Measurements from ENCODE around the gene ARMC7. TPM values are rescaled to one million over a fixed set of nuclear protein-coding genes. Genes with fewer than 3 reads are reported as not detected.
A peak's percentile ranks its signal among the peaks of the same experiment; 100 is the strongest.
"Not testable (repeated sequence)": the region's sequence is repeated elsewhere in the genome, so short reads cannot be mapped to it uniquely, and the experiment has no call there.

Gene ARMC7
- total RNA-seq, 1 donor from 2014 or later = 1.9 TPM

GRCh38 chr17:75131278-75132017 is 21.7 kb downstream of the ARMC7 start, which contains the start of gene NT5C:
NT5C (minus strand) TSS chr17:75131742; CDS start chr17:75131707, 35 bp downstream.
- Histone ChIP-seq H2AFZ (replicated peaks) (peak within 1 kb of the TSS; percentile 55), H3K27me3 (no peaks in the 10 kb centered on the region), H3K4me3 (peak within 1 kb of the TSS; percentile 84), H3K9ac (peak within 1 kb of the TSS; percentile 70), H4K20me1 (ENCODE audit: low read depth) (peaks cover 29% of the 10 kb centered on the region), H3K9me3 (ENCODE audit: low read depth) (no peaks in the 10 kb centered on the region), H3F3A (ENCODE audit: low read depth) (peaks cover 78% of the 10 kb centered on the region), H3K36me3 (no peaks in the 10 kb centered on the region), H3K79me2 (ENCODE audit: low read depth) (peaks cover 17% of the 10 kb centered on the region), H3K4me1 (peaks cover 7% of the 10 kb centered on the region), H3K27ac (peak within 1 kb of the TSS; percentile 70), H3K4me2 (peak within 1 kb of the TSS; percentile 81)
- Mint-ChIP-seq H3K4me1 (peaks cover 12% of the 10 kb centered on the region), H3K36me3 (peaks cover 16% of the 10 kb centered on the region), H3K9me3 (no peaks in the 10 kb centered on the region), H3K27me3 (ENCODE audit: insufficient read depth, low read depth) (no peaks in the 10 kb centered on the region), H3K27ac (peak within 1 kb of the TSS; percentile 82), H3K4me3 (peak within 1 kb of the TSS; percentile 94)
- DNase-seq (ENCODE audit: low spot score) = peak; percentile 93
- TF ChIP-seq EZH2phosphoT487 (IDR thresholded peaks at IDR 0.05) = no peak
- TF ChIP-seq EZH2 (IDR thresholded peaks at IDR 0.05) = no peak
- TF ChIP-seq, protein P1, sequence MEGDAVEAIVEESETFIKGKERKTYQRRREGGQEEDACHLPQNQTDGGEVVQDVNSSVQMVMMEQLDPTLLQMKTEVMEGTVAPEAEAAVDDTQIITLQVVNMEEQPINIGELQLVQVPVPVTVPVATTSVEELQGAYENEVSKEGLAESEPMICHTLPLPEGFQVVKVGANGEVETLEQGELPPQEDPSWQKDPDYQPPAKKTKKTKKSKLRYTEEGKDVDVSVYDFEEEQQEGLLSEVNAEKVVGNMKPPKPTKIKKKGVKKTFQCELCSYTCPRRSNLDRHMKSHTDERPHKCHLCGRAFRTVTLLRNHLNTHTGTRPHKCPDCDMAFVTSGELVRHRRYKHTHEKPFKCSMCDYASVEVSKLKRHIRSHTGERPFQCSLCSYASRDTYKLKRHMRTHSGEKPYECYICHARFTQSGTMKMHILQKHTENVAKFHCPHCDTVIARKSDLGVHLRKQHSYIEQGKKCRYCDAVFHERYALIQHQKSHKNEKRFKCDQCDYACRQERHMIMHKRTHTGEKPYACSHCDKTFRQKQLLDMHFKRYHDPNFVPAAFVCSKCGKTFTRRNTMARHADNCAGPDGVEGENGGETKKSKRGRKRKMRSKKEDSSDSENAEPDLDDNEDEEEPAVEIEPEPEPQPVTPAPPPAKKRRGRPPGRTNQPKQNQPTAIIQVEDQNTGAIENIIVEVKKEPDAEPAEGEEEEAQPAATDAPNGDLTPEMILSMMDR (IDR thresholded peaks at IDR 0.05) = peak; percentile 80

- peak overlapping the region; percentile 84 for H3K4me3 ChIP-seq
- not testable (repeated sequence) for H3K36me3 ChIP-seq; H3K27me3 Mint-ChIP-seq (ENCODE audit: insufficient read depth, low read depth); H3K4me1 ChIP-seq; H3K9me3 ChIP-seq (ENCODE audit: low read depth); H3K9ac ChIP-seq; H3K27me3 ChIP-seq; H3K9me3 Mint-ChIP-seq
- Mint-ChIP-seq H3K4me3 (peak overlapping the region; percentile 89), H3K36me3 (peaks cover 20% of the 10 kb centered on the region), H3K27ac (peak overlapping the region; percentile 82), H3K4me1 (peaks cover 12% of the 10 kb centered on the region)
- H2AFZ ChIP-seq (replicated peaks) = peak overlapping the region; percentile 55
- H3F3A ChIP-seq (ENCODE audit: low read depth) = peaks cover 86% of the 10 kb centered on the region
- peaks cover 35% of the 10 kb centered on the region for H4K20me1 ChIP-seq (ENCODE audit: low read depth)
- H3K27ac ChIP-seq = peak overlapping the region; percentile 70
- H3K79me2 ChIP-seq (ENCODE audit: low read depth) = peaks cover 17% of the 10 kb centered on the region
- H3K4me2 ChIP-seq = peak overlapping the region; percentile 81
- peak; percentile 58 for DNase-seq (ENCODE audit: low spot score)
Observed at GRCh38 chr17:75132018-75133000, 22.5 kb downstream of the ARMC7 start.

DNA sequence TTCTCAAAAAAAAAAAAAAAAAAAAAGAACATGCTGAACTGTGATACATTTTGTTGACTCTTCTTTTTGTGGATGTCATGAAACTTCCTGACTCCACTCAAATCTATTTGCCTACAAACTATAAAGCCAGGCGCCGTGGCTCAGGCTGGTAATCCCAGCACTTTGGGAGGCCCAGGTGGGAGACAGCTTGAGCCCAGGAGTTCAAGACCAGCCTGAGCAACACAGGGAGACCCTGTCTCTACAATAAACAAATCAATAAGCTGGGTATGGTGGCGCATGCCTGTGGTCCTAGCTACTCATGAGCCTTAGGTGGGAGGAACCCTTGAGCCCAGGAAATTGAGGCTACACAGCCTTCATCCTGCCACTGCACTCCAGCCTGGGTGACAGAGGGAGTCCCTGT is 23.2 kb downstream of the ARMC7 start:
- peaks cover 12% of the 10 kb centered on the region for H3K4me1 Mint-ChIP-seq
- no peak overlapping the region for H3K27ac Mint-ChIP-seq
- DNase-seq (ENCODE audit: low spot score) = no peak
- peaks cover 20% of the 10 kb centered on the region for H3K36me3 Mint-ChIP-seq
- Histone ChIP-seq H3K4me2 (no peak overlapping the region), H3K27me3 (no peaks in the 10 kb centered on the region), H3F3A (ENCODE audit: low read depth) (peaks cover 93% of the 10 kb centered on the region), H2AFZ (replicated peaks) (no peak overlapping the region), H3K4me1 (peaks cover 7% of the 10 kb centered on the region), H3K79me2 (ENCODE audit: low read depth) (peaks cover 21% of the 10 kb centered on the region), H3K4me3 (no peak overlapping the region), H3K36me3 (no peaks in the 10 kb centered on the region), H4K20me1 (ENCODE audit: low read depth) (peaks cover 42% of the 10 kb centered on the region), H3K9me3 (ENCODE audit: low read depth) (no peaks in the 10 kb centered on the region), H3K9ac (no peak overlapping the region), H3K27ac (no peak overlapping the region)
- TF ChIP-seq, protein P1 (IDR thresholded peaks at IDR 0.05) = no peak
- no peak for TF ChIP-seq EZH2 (IDR thresholded peaks at IDR 0.05)
- TF ChIP-seq EZH2phosphoT487 (IDR thresholded peaks at IDR 0.05) = no peak
- H3K27me3 Mint-ChIP-seq (ENCODE audit: insufficient read depth, low read depth) = no peaks in the 10 kb centered on the region
- H3K9me3 Mint-ChIP-seq = no peaks in the 10 kb centered on the region
- peak overlapping the region; percentile 89 for H3K4me3 Mint-ChIP-seq

DNA sequence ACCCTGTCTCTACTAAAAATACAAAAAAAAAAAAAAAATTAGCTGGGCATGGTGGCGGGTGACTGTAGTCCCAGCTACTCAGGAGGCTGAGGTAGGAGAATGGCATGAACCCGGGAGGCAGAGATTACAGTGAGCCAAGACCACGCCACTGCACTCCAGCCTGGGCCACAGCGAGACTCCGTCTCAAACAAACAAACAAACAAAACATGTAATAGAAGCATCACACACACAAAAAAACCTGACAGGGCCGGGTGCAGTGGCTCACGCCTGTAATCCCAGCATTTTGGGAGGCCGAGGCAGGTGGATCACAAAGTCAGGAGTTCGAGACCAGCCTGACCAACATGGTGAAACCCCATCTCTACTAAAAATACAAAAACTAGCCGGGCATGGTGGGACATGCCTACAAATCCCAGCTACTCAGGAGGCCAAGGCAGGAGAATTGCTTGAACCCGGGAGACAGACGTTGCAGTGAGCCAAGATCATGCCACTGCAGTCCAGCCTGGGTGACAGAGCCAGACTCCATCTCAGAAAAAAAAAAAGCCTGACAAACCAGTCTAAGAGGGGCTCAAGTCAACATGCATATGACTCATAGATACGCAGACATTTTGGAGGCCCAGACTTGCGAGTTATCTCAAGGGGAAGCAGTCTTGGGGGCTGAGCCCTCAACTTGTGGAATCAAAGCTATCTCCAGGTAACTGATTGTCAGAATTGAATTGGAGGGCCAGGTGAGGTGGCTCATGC is 24.0 kb downstream of the ARMC7 start:
- not testable (repeated sequence) for H3K9me3 ChIP-seq (ENCODE audit: low read depth); H3K27me3 Mint-ChIP-seq (ENCODE audit: insufficient read depth, low read depth); H3K4me1 ChIP-seq; H3K4me3 ChIP-seq; H3K27ac Mint-ChIP-seq; H3K36me3 ChIP-seq; H3K27ac ChIP-seq; H3K27me3 ChIP-seq; H3K9ac ChIP-seq; DNase-seq (ENCODE audit: low spot score); H2AFZ ChIP-seq (replicated peaks); H3K4me2 ChIP-seq; H3K9me3 Mint-ChIP-seq
- peaks cover 98% of the 10 kb centered on the region for H3F3A ChIP-seq (ENCODE audit: low read depth)
- peaks cover 27% of the 10 kb centered on the region for H3K79me2 ChIP-seq (ENCODE audit: low read depth)
- Mint-ChIP-seq H3K36me3 (peaks cover 18% of the 10 kb centered on the region), H3K4me3 (peak overlapping the region; percentile 58), H3K4me1 (peaks cover 12% of the 10 kb centered on the region)
- H4K20me1 ChIP-seq (ENCODE audit: low read depth) = peaks cover 49% of the 10 kb centered on the region

Data from neural progenitor cell (in vitro differentiated cells).